ENCODE results near the gene PDZD7. TPM values are rescaled to one million over a fixed set of nuclear protein-coding genes. Genes with fewer than 3 reads are reported as not detected.

The PDZD7 gene
- total and polyA plus RNA-seq, 2 donors (not counting 3 experiments of a cell fraction or from before 2014, with no cell fraction given): 0.41 to 1.6 TPM

- no peak for DNase-seq (ENCODE audit: low read depth, low spot score)
- Histone ChIP-seq H3K9me1 (replicated peaks; ENCODE audit: control insufficient read depth, extremely low read depth, insufficient read depth, low read length) (no peaks in the 10 kb centered on the region), H3K9ac (replicated peaks; ENCODE audit: extremely low read depth, insufficient read depth, low read length) (no peak overlapping the region), H3K4me2 (ENCODE audit: insufficient read depth, low read length) (no peak overlapping the region), H3K36me3 (ENCODE audit: control insufficient read depth in 2 of 2, extremely low read depth in 1 of 2, insufficient read depth in 2 of 2, low read length in 2 of 2) (peaks cover 15 to 33% of the 10 kb centered on the region in 2 experiments), H3K79me2 (ENCODE audit: control insufficient read depth, insufficient read depth, low read length) (peaks cover 19% of the 10 kb centered on the region), H3K9me3 (replicated peaks; ENCODE audit: control insufficient read depth, insufficient read depth, low read length) (no peaks in the 10 kb centered on the region), H3K27ac (ENCODE audit: insufficient read depth, low read depth, low read length) (no peak overlapping the region), H3K4me3 (replicated peaks in 1 of 3; ENCODE audit: insufficient read depth in 1 of 3, low read depth in 1 of 3, low read length in 3 of 3) (no peak overlapping the region), H3K27me3 (ENCODE audit: control insufficient read depth in 2 of 2, insufficient read depth in 2 of 2, low read length in 2 of 2) (no peaks in the 10 kb centered on the region), H3K4me1 (ENCODE audit: control insufficient read depth, extremely low read depth, insufficient read depth, low read length) (peaks cover 6% of the 10 kb centered on the region), H4K20me1 (replicated peaks; ENCODE audit: control insufficient read depth, extremely low read depth, insufficient read depth, low read length) (no peaks in the 10 kb centered on the region), H2AFZ (ENCODE audit: low read depth, low read length) (no peak overlapping the region)
- intact Hi-C loops (cut with micrococcal nuclease) (no loop called here), dilution Hi-C loops (cut with MboI; ENCODE audit: extremely low pct_ligation_motif_present, low sequenced_read_pairs) (no loop called here)
- no peak for TF ChIP-seq EZH2 (IDR thresholded peaks at IDR 0.05; ENCODE audit: borderline replicate concordance, low read depth, low read length, severe bottlenecking)
- no peak for TF ChIP-seq FOS (IDR thresholded peaks at IDR 0.05; ENCODE audit: borderline replicate concordance, insufficient read depth, low read length)
- TF ChIP-seq CTCF (IDR thresholded peaks at IDR 0.05; ENCODE audit: extremely low read depth in 1 of 2, insufficient read depth in 1 of 2, low read depth in 1 of 2, low read length in 2 of 2): no peak
- TF ChIP-seq JUN (IDR thresholded peaks at IDR 0.05; ENCODE audit: borderline replicate concordance, insufficient read depth, insufficient read length, low read depth): no peak
- TF ChIP-seq, protein P1, sequence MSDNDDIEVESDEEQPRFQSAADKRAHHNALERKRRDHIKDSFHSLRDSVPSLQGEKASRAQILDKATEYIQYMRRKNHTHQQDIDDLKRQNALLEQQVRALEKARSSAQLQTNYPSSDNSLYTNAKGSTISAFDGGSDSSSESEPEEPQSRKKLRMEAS (IDR thresholded peaks at IDR 0.05; ENCODE audit: insufficient read depth, insufficient read length): no peak
- no peak for TF ChIP-seq POLR2AphosphoS5 (IDR thresholded peaks at IDR 0.05; ENCODE audit: insufficient read depth, low read depth, low read length)
- TF ChIP-seq GATA2 (IDR thresholded peaks at IDR 0.05; ENCODE audit: insufficient read depth, insufficient read length, low read depth, low read length): no peak
- TF ChIP-seq MYC (IDR thresholded peaks at IDR 0.05; ENCODE audit: low read depth, low read length): no peak
- TF ChIP-seq POLR2A (IDR thresholded peaks at IDR 0.05; ENCODE audit: low read depth, low read length): no peak
- POLR2A ChIA-PET: no interaction called here
- BruUV-seq (replicated peaks): no TSS peak
- CTCF ChIA-PET: interaction anchor here (1.0 to 8.8 kb wide), 4 partner anchors 10 to 444 kb away, joined by 3 to 92 read pairs (median 4); no protein-coding TSS in a partner anchor
- no peak for FAIRE-seq
Observed at GRCh38 chr10:101006593-101007098, 24.3 kb downstream of the PDZD7 start.

Measured in endothelial cell of umbilical vein (primary cell).